Measurements from ENCODE around the gene CBLN3.

The CBLN3 gene

DNA sequence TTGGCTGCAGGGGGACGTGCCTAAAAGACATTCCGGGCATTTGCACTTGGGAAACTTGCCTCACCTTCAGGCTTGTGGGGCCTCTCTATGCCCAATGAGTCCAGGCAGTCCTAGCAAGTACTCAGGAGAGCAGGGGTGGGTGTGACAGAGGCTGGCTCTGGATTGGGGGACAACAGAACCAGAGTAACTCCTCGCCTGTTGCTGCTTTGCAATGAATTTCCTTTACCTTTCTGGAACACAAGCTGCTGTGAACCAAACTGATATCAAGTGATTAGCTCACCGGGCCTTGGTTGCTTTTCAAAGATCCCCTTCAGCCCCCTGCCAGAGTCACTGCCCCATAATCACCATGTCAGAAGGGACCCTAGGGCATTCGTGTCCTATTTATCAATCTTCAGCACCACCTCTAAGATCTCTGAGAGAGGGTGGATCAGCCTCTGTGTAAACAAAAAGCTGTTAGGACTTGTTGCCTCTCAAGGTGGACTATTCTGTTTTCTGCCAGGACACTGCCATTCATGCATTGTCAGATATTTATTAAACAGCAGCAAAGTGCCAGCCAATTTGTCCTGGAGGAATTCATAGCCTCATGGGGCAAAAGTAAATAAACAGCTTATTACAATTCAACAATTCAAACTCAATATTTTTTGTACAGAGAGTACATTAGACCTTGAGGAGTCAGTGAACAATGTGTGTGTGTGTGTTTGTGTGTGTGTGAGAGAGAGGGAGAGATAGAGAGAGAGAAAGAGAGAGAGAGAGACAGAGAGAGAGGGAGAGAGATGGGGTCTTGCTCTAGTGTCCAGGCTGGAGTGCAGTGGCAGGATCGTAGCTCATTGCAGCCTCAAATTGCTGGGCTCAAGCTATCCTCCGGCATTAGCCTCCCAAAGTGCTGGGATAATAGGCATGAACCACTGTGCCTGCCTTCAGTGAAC, 50.2 kb downstream of the CBLN3 start:
- no peak for DNase-seq

GRCh38 chr14:24378327-24378726, 51.1 kb downstream of the CBLN3 start:
- no peak for DNase-seq

- DNase-seq: no peak
Measured at GRCh38 chr14:24377657-24378056, 51.8 kb downstream of the CBLN3 start.

DNA sequence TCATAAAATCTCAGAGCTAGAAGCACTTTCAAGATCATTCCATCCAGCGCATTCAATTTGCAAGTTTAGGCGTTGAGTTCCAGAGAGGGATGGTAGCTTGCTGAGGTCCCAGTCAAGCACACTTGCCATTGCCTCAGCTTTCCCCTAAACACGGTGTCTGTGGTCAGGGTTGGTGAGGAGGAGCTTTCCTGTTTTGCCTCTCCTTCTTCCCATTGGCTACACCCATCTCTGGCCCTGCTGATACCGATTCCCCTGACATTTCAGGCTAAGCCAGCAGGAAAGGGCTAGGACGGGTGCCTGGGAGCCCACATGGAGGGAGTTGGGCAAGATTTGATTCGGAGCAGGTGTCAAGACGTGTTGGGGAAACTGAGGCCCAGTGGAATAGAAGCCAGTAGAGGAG, 52.3 kb downstream of the CBLN3 start:
- no peak for DNase-seq
